GM12891 (cell line): ENCODE measurements around the gene MAGI1.

Experiments
- POLR2A ChIP-seq: IDR thresholded peaks from 2 replicates; pipeline ENCODE4 v1.6.1; 2011; ENCODE audit warnings: low read depth, low read length, control low read depth
- SPI1 ChIP-seq: IDR thresholded peaks from 2 replicates; pipeline ENCODE4 v1.6.1; 2011; ENCODE audit warnings: low read depth, low read length, control low read depth
- TAF1 ChIP-seq: IDR thresholded peaks from 2 replicates; pipeline ENCODE4 v1.6.1; 2011; ENCODE audit warnings: low read depth, low read length, control low read depth

DNA sequence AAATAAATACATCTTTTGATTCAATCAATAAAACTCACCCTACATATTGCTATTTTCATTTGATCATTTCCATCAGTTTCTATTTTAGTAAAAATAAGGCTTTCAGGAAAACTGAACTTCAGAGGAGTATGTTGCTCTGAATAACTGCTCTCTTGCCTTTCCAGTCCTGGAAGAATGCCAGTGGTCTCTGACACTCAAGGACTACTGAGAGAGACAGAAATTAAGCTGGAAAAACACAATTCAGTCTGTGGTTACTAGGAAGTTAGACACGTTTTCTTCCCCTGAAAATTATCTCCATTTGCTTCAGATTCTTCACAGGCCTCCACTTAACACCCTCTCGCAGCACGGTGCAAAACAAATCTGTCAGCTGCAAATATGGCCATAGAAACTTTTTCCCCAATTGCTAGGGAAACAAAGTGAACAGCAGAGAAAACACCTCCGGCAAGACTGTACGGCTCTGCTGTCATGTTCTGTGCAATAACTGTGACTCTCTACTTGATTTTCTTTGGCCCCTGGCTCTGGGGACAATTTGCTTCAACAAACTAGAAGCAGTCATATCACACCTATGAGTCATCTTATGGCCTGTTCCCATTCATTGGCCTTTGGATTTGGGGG is 353.0 kb downstream of the MAGI1 start:
- TF ChIP-seq POLR2A: no peak
- no peak for TF ChIP-seq SPI1
- TF ChIP-seq TAF1: no peak
